ENCODE data around the gene STAMBP. TPM values are rescaled to one million over a fixed set of nuclear protein-coding genes. Genes with fewer than 3 reads are reported as not detected.

The STAMBP gene
- total RNA-seq, 1 donor from 2014 or later = 10.9 TPM

DNA sequence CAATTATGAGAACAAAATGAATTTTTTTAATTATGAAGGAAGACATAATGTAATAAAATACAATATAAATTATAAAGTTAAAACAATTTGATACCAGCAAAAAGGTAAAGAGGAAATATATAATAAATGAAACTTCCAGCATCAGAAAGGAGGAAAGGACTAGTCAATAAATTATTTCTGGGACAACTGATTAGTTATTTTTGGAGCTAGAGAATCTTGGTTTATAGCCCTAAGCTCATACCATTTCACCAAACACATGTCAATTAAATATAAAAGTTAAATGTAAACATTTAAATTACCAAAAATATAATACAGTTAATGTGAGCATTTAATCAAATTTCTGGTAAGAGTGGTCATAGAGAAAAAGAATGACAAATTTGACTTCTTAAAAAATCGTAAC lies 76.2 kb downstream of the STAMBP start:
- no peak for DNase-seq (ENCODE audit: low read depth in 2 of 2)

GRCh38 chr2:73906847-73907505 lies 78.2 kb downstream of the STAMBP start:
- DNase-seq (ENCODE audit: low read depth in 2 of 2) = no peak

- peak in 1 of 2 donors; percentile 17 for DNase-seq (ENCODE audit: low read depth in 2 of 2)
These were observed 79.2 kb downstream of the STAMBP start for GRCh38 chr2:73907840-73908452.

DNA sequence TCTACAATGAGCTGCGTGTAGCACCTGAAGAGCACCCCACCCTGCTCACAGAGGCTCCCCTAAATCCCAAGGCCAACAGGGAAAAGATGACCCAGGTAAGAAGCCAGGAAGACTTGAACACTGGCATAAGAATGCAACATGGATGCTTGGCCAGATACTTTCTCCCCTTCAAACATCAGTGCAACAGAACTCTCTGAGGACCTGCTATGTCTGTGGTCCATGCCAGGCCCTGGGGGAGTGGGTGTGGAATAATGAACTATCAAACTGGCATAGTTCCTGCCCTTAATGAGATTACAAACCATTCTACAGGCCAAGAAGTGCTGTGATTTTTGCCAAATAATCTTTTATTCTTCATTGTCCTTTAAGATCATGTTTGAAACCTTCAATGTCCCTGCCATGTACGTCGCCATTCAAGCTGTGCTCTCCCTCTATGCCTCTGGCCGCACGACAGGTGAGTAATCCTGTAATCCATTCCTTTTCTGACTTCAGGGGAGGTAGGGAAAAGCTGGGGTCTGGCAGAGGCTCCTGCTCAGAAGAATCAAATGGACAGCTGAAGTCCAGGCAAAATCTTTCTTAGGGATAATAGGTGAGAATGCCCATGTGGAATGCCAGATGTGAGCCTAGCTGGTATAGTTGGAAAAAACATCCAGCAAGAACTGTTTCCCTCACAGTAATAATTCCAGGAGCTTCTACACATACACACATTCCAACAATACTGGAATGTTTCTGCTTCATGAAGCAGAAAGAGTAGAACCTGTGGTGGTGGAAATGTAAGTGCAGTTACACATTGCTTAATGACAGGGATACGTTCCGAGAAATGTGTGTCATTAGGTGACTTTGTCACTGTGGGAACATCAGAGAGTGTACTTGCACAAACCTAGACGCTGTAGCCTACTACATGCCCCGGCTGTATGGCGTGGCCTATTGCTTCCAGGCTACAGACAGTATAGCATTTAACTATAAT lies 80.2 kb downstream of the STAMBP start:
- DNase-seq (ENCODE audit: low read depth in 2 of 2) = no peak

- no peak for DNase-seq (ENCODE audit: low read depth in 2 of 2)
These were observed 82.2 kb downstream of the STAMBP start for GRCh38 chr2:73910873-73911547.

DNA sequence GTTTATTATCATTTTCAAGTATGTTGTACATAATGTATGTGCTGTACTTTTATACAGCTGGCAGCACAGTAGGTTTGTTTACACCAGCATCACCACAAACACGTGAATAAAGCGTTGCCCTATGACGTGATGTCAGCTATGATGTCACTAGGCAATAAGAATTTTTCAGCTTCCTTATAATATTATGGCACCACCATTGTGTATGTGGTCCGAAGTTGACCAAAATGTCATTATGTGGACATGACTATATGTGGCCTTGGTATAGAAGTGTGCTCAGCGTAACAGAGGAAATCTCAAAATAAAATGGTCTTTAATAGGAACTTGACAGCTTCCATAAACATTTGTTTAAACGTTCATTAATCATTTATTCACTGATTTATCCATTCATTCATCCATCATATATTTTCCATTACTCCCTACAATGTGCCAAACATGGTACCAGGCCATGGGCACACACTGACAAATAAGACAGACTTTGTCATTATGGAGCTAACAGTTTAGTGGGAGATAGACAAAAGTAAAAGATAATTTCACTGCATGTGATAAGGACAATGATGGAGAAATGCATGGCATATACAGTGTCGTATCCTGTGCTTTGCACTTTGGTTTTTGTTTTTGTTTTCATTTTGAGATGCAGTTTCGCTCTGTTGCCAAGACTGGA lies 82.9 kb downstream of the STAMBP start:
- DNase-seq (ENCODE audit: low read depth in 2 of 2) = no peak

- no peak for DNase-seq (ENCODE audit: low read depth in 2 of 2)
These were observed 84.8 kb downstream of the STAMBP start for GRCh38 chr2:73913414-73914054.

DNA sequence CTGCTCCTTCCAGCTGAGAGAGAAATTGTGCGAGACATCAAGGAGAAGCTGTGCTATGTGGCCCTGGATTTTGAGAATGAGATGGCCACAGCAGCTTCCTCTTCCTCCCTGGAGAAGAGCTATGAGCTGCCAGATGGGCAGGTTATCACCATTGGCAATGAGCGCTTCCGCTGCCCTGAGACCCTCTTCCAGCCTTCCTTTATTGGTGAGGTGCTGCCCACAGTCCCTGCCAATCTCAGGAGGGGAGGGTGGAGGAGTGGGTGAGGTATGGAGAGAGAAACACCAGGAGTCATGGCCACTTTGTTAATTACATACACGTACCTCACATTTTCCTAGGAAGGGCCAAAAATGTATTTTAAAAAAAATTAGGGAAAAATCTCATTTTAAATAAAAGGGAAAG lies 85.9 kb downstream of the STAMBP start:
- no peak for DNase-seq (ENCODE audit: low read depth in 2 of 2)

GRCh38 chr2:73915437-73915993 lies 86.8 kb downstream of the STAMBP start:
- DNase-seq (ENCODE audit: low read depth in 2 of 2) = no peak

DNA sequence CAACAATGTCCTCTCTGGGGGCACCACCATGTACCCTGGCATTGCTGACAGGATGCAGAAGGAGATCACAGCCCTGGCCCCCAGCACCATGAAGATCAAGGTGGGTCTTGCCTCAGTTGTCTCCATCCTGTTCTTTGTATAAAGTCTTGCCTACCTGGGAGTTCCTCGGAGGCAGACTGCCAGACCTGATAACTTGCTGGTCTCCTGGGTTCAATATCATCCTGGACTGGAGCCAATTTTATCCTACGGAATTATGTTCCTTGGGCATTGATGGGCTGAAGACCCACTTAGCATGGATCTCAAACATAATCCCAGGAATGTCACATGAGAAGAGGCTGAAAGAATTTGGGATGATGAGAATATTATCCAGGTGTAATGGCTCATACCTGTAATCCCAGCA lies 87.9 kb downstream of the STAMBP start:
- DNase-seq (ENCODE audit: low read depth in 2 of 2) = no peak

GRCh38 chr2:73917296-73917695 lies 88.5 kb downstream of the STAMBP start:
- DNase-seq (ENCODE audit: low read depth in 2 of 2) = no peak

DNA sequence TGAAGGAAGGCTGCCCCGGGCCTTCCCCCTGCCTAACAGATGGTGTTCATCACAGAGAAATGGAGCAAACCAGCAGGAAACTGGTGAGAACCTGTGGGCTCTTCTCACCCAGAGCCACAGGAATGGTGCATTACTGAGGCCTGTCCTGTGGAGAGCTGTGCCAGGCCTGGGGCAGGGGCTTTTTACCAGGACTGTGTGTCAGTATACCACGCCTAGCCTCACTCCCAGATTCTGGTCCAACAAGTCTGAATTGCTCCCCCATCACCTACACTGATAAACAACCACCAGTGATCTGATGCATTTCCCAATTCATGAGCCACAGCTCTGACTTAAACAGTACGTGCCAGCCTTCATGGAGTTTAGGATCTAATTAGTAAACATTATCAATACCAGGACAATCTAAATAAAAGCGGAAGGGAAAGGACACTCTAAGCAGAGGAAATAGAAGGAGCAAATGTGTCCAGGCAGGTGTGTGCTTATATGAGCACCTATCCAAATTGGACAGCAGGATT lies 89.0 kb downstream of the STAMBP start:
- no peak for DNase-seq (ENCODE audit: low read depth in 2 of 2)

- DNase-seq (ENCODE audit: low read depth in 2 of 2) = no peak
These were observed 90.1 kb downstream of the STAMBP start for GRCh38 chr2:73918856-73919255.

DNA sequence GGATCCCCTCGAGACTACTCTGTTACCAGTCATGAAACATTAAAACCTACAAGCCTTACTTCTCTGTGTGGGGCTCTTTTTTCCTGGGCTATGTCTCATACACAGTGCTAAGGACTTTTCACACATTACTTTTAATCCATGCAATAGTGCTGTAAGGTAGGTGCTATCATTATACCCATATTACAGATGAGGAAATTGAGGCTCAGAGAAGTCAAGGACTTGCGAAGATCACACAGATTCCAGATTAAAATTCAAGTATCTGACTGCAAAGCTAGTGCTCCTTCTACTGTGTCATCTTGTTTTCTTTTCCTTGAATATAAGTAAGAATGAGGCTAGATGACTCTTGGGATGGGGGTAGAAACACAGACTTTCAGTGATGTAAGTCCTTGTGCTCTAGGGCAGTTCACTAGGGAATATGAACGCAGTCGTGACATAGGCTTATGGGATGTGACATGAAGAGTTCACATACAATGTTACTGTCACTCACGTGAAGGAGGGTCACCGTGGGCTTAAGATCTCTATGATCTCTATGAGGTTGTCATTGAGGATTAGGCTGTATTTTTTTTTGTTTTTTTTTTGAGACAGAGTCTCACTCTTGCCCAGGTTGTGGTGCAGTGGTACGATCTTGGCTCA lies 91.0 kb downstream of the STAMBP start:
- DNase-seq (ENCODE audit: low read depth in 2 of 2) = no peak

DNA sequence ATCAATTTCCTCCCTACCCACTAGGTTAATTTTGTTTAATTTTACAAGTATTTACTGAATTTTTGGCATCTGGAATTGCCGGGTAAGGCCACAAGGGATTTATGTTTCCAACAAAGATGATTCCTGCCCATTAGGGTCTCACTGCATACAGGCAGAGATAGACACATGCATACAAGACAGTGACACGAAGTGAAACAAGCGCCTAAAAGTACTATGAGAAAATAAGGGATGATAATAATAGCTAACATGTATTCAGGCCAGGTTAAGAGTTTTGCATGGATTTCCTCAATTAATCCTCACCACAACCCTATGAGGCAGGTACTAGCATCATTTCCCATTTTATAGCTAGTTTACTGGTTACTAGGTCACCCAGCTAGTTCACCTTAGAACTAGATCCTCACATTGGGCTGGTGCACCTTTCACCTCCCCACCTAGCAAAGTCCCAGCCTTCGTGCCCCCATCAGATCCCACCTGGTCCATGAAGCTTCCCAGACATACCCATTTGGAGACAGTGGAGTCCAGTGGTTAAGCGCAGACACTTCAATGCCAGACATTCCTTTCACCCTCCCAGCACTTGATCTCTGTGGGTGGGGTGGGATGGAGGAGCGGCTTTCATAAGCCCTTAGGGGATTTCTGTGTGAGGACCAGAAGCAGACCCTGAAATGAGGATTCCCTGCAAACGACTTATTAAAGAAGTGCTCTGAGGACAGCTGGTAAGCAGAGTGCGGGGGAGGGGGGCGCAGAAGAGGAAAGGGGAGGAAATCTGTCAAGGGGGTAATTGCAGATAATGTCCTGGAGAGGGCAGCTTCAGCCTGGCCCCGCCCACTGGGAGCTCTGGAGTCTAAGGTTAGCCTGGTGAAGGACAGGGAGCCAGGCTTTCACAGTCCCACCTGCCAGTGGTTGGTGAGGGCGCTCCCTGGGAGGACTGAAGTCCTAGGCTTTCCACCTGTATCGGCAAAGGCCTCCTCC lies 92.1 kb downstream of the STAMBP start:
- peak in 1 of 2 donors; percentile 20 for DNase-seq (ENCODE audit: low read depth in 2 of 2)

GRCh38 chr2:73921581-73921980 lies 92.8 kb downstream of the STAMBP start:
- DNase-seq (ENCODE audit: low read depth in 2 of 2) = no peak

- no peak for DNase-seq (ENCODE audit: low read depth in 2 of 2)
These were observed 93.9 kb downstream of the STAMBP start for GRCh38 chr2:73922681-73923080.

All from dermis microvascular lymphatic vessel endothelial cell (primary cell).